HG03196 (cell line): Measurements from ENCODE around the gene NUP214.
"Not testable (repeated sequence)": the region's sequence is repeated elsewhere in the genome, so short reads cannot be mapped to it uniquely, and the experiment has no call there.

ENCODE experiments used
- ATAC-seq: cut with Tn5 transposase; IDR thresholded peaks from one replicate; pipeline ENCODE4 v1.9.1; 2021; ENCODE audit not compliant: unreplicated experiment

The NUP214 gene

GRCh38 chr9:131160416-131161112, 35.2 kb downstream of the NUP214 start:
- ATAC-seq, result no peak

GRCh38 chr9:131161585-131161984, 36.2 kb downstream of the NUP214 start:
- no peak for ATAC-seq

GRCh38 chr9:131162886-131163285, 37.5 kb downstream of the NUP214 start:
- ATAC-seq, result no peak

DNA sequence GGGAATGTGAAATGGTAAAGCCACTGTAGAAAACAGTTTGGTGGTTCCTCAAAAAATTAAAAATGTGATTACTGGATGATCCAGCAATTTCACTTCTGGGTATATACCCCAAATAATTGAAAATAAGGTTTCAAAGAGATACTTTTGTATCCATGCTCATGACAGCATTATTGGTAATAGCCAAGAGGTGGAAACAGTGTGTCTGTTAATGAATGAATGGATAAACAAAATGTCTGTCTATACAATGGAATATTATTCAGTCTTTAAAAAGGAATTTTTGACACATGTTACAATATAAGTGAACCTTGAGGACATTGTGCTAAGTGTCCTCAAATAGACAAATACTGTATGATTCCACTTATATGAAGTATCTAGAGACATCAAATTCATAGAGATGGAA, 40.1 kb downstream of the NUP214 start:
- ATAC-seq, result no peak

GRCh38 chr9:131167146-131167692, 41.8 kb downstream of the NUP214 start:
- ATAC-seq, result no peak

GRCh38 chr9:131167936-131168335, 42.5 kb downstream of the NUP214 start:
- ATAC-seq, result no peak

GRCh38 chr9:131169563-131170240, 44.3 kb downstream of the NUP214 start:
- ATAC-seq, result no peak

GRCh38 chr9:131173995-131174394, 48.6 kb downstream of the NUP214 start:
- ATAC-seq, result no peak

DNA sequence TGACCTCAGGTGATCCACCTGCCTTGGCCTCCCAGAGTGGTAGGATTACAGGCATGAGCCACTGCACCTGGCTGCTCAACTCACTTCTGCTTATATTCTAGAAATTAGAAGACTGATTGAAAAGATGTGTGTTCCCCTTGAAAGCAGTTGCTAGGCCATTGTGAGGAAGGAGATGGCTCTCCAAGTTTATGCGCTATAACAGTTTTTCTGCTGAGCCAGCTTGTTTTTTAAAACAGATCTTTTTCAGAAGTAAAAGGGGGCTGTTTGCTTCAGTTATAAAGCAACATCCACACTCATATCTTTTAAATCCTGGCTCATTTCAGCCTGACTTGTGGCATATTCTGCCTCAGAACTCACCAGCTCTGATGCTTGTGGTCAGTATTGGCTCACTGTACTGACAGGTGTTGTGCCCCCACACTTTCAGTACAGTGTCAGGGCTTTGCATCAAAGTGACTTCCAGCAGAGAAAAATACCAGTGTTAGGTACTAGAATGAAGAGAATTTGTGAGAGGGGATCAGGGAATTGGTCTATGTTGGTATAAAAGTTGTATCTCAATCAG, 49.4 kb downstream of the NUP214 start:
- no peak for ATAC-seq

DNA sequence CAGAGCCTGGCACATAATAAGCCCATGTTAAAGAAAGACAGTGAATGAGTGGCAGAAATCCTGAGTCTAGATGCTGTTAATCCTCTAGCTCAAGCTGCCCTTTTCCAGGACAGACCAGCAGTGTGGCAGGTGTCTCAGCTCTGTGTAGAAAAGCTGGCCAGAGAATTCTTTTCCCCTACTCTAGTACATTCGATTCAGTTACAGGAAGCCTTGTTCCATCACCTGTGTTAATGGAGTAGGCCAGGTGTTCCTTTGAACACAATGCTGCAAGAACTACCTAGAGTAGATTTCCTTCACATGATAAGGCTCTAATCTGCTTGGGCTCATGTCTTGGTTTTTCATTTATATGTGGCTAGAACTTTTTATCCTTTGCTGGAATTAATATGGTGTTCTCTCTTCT, 52.5 kb downstream of the NUP214 start:
- no peak for ATAC-seq

- ATAC-seq, result peak; percentile 63
Measured at GRCh38 chr9:131178382-131178781, 53.0 kb downstream of the NUP214 start.

- no peak for ATAC-seq
Measured at GRCh38 chr9:131178926-131179325, 53.5 kb downstream of the NUP214 start.

DNA sequence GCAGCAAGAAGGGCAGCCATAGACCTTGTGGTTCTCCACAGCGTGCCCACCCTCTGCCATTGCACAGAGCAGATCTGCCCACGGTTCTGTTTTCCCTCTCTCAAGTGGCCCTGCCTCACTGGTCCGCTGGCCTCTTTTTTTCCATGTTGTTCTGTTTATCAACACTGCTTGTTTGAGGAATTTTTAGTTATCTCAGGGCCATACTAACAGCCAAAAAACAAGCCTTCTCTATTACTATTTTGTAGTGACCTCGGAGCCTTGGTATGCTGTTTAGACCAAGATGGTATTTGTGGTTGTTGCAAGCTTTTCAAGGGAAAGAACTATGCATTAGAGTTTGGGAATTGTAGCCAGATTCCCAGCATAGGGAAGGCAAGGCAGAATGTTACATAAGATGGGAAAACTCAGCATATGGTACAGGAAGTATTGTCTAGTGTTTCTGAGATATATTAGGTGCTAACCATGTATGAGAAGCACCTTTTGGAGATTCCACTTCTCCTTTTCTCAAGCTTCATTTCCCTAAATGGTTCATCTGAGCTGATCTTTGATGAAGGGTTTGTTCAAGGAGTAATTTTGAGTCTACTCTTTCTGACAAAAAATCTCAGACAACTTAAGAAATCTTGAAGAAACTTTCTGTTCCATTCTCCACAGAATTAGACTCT, 54.3 kb downstream of the NUP214 start:
- ATAC-seq, result no peak

DNA sequence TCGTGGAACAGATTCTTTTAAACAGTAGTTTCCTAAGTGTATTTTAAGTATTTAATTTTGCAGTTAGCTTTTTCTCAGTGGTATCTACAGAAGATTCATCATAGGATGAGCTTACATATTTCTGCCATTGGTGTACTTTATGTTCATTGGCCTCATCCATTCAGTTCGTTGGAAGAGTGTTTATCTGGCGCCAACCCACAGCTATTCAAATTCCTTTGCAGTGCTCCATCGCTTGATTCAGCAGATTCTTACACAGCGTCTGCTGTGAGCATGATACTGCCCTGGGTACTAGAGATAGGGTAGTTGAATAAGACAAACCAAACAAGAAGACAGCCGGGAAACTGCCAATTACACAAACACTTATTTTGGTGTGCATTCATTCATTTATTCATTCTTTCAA, 55.1 kb downstream of the NUP214 start:
- no peak for ATAC-seq

DNA sequence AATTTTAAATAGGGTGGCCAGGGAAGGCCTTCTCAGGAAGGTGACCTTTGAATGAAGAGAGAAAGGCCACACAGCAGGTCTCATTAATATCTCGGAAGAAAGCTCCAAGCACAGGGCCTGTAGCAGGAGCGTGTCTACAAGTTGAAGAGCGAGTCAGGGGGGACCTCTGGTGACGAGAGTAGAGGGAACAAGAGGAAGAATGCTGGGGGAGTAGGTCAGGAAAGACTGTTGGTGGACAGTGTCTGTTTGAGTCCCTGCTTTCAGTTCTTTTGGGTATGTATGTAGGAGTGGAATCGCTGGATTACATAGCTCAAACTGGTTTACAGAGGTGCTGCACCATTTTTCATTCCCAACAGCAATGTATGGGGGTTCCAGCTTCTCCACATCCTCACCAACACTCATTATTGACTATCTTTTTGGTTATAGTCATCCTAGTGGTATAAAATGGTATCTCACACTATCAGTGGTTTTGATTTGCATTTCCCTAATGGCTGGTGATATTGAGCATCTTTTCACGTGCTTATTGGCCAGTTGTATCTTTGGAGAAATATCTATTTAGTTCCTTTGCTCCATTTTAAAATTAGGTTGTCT, 55.8 kb downstream of the NUP214 start:
- no peak for ATAC-seq

- no peak for ATAC-seq
Measured at GRCh38 chr9:131185924-131186323, 60.5 kb downstream of the NUP214 start.

- ATAC-seq, result no peak
Measured at GRCh38 chr9:131186622-131187021, 61.2 kb downstream of the NUP214 start.

DNA sequence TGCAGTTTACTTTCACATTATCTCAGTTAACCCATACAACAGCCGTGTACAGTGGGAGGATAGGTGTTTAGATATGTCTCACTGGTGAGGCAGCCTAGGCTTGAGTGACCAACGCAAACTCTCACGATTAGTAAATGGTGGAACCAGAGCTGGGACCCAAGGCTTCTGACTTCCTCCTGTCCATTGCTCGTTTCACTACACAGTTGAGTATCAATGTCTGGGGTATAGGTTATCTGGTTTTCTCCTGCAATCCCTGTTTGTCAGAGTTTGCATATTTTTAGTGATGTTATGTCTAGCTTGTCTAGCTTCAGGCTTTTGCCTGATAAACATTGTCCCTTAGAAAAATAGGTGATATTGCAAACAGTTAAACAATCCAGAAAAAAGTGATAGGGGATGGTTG, 62.6 kb downstream of the NUP214 start:
- no peak for ATAC-seq

GRCh38 chr9:131188976-131189375, 63.6 kb downstream of the NUP214 start:
- no peak for ATAC-seq

- no peak for ATAC-seq
Measured at GRCh38 chr9:131190191-131190590, 64.8 kb downstream of the NUP214 start.

GRCh38 chr9:131191032-131191431, 65.6 kb downstream of the NUP214 start:
- ATAC-seq, result not testable (repeated sequence)
